OCI-LY7 (cell line): Measurements from ENCODE around the gene ZNF804A. TPM values are rescaled to one million over a fixed set of nuclear protein-coding genes. Genes with fewer than 3 reads are reported as not detected.

ENCODE experiments used
- BruUV-seq: library from RNA; stranded (reverse); fragments of 400-500 nt; replicated peaks from 2 replicates; lab custom pipeline; 2021; lab: Mats Ljungman, UMichigan
- CTCF ChIA-PET: fragments of 300-600 bp; sonication (Branson Sonifier 250); formaldehyde crosslinking; loops from one replicate; lab custom pipeline; 2022; ENCODE audit warnings: antibody characterized with exemption; ENCODE audit not compliant: unreplicated experiment; lab: Charles Lee
- POLR2A ChIA-PET: fragments of 300-600 bp; sonication (Branson Sonifier 250); formaldehyde crosslinking; loops from one replicate; lab custom pipeline; 2022; ENCODE audit warnings: antibody characterized with exemption; lab: Charles Lee
- DNase-seq: peaks from one replicate; pipeline ENCODE4 v3.0.0-alpha.2; 2015; ENCODE audit warnings: low spot score
- H2AFZ ChIP-seq: fragments of 200-600 bp; sonication (generic), shearing (Covaris generic); 2 replicates; pipeline ENCODE4 v1.6.1; 2014; ENCODE audit warnings: mild to moderate bottlenecking, antibody characterized with exemption, low read length, moderate library complexity
- H3K27ac ChIP-seq: fragments of 200-600 bp; sonication (generic); 2 replicates; pipeline ENCODE4 v1.5.1; 2014; ENCODE audit warnings: mixed run types, low read depth, mild to moderate bottlenecking, moderate library complexity, low read length, inconsistent platforms; ENCODE audit not compliant: poor library complexity, severe bottlenecking
- H3K36me3 ChIP-seq: fragments of 200-600 bp; sonication (generic); 2 replicates; pipeline ENCODE4 v1.6.1; 2014; ENCODE audit warnings: mild to moderate bottlenecking, antibody characterized with exemption, low read length, moderate library complexity, mixed read lengths; ENCODE audit not compliant: insufficient read depth
- H3K4me1 ChIP-seq: fragments of 200-600 bp; sonication (generic); 2 replicates; pipeline ENCODE4 v1.5.1; 2014; ENCODE audit warnings: mild to moderate bottlenecking, low read length; ENCODE audit not compliant: insufficient read depth, poor library complexity, severe bottlenecking
- H3K4me2 ChIP-seq: fragments of 200-600 bp; sonication (generic); 2 replicates; pipeline ENCODE4 v1.6.1; 2014; ENCODE audit warnings: mild to moderate bottlenecking, low read length
- H3K4me3 ChIP-seq: fragments of 200-600 bp; sonication (generic); 2 replicates; pipeline ENCODE4 v1.5.1; 2014; ENCODE audit warnings: mild to moderate bottlenecking, low read depth, low read length; ENCODE audit not compliant: poor library complexity, severe bottlenecking
- H3K79me2 ChIP-seq: fragments of 200-600 bp; sonication (generic); 2 replicates; pipeline ENCODE4 v1.6.1; 2016; ENCODE audit warnings: low read depth, mild to moderate bottlenecking, low read length, moderate library complexity, mixed read lengths; ENCODE audit not compliant: insufficient read depth
- H3K9me2 ChIP-seq: fragments of 200-600 bp; sonication (generic); 2 replicates; pipeline ENCODE4 v1.6.1; 2016; ENCODE audit warnings: mild to moderate bottlenecking, low read length, mixed read lengths; ENCODE audit not compliant: insufficient read depth
- H3K9me3 ChIP-seq: fragments of 200-600 bp; sonication (generic); 2 replicates; pipeline ENCODE4 v1.6.1; 2014; ENCODE audit warnings: mild to moderate bottlenecking, mixed run types, low read length, mixed read lengths
- H4K20me1 ChIP-seq: fragments of 200-600 bp; sonication (generic); 2 replicates; pipeline ENCODE4 v1.6.1; 2014; ENCODE audit warnings: mild to moderate bottlenecking, antibody characterized with exemption, low read length, moderate library complexity, mixed read lengths; ENCODE audit not compliant: insufficient read depth
- CTCF ChIP-seq: fragments of 200-600 bp; sonication (generic); conservative IDR thresholded peaks from 2 replicates; pipeline ENCODE4 v1.5.1; 2014; ENCODE audit warnings: mild to moderate bottlenecking, antibody characterized with exemption, low read length, moderate library complexity, mixed read lengths
- EZH2phosphoT487 ChIP-seq: fragments of 200-600 bp; sonication (generic); IDR thresholded peaks from 2 replicates; pipeline ENCODE4 v1.6.1; 2018; ENCODE audit warnings: low read depth, borderline replicate concordance, mild to moderate bottlenecking, mixed run types, antibody characterized with exemption, low read length, moderate library complexity, mixed read lengths
- intact Hi-C: fragments of 100-400 bp; cut with micrococcal nuclease; formaldehyde crosslinking; loops from one replicate; pipeline ENCODE4 v1.10.0; 2022; ENCODE audit not compliant: unreplicated experiment
- total RNA-seq, 2 experiments: library from RNA; depleted of rRNA in 1 of 2; stranded (reverse); fragments of >200 nt in 1 of 2; shearing (Covaris generic) in 1 of 2; gene quantifications; 2 replicates each; pipeline ENCODE4 v1.2.3, GENCODE V29; 2014 to 2022

ZNF804A gene
- total RNA-seq, 2 experiments from 2014 or later = 14.4 to 19.9 TPM

GRCh38 chr2:184620367-184620766, 22.0 kb downstream of the ZNF804A start:
- no peak overlapping the region for H2AFZ ChIP-seq
- DNase-seq = no peak
- no peak overlapping the region for H3K4me3 ChIP-seq
- intact Hi-C loops = no loop called here
- TF ChIP-seq EZH2phosphoT487 = no peak
- H3K36me3 ChIP-seq = peaks cover 36% of the 10 kb centered on the region
- peaks cover 10% of the 10 kb centered on the region; the same call in 1 of the 2 replicates for H4K20me1 ChIP-seq
- H3K9me2 ChIP-seq = no peaks in the 10 kb centered on the region
- H3K79me2 ChIP-seq = peaks cover 100% of the 10 kb centered on the region
- no peaks in the 10 kb centered on the region for H3K4me1 ChIP-seq
- no peak overlapping the region for H3K4me2 ChIP-seq
- ChIA-PET CTCF (no interaction called here), POLR2A (interaction anchor here (1.0 kb wide), 1 partner anchor 13 kb away, joined by 3 read pairs; no protein-coding TSS in a partner anchor)
- no TSS peak for BruUV-seq
- H3K27ac ChIP-seq = no peak overlapping the region
- H3K9me3 ChIP-seq = no peaks in the 10 kb centered on the region

GRCh38 chr2:184624311-184624710, 26.0 kb downstream of the ZNF804A start:
- TF ChIP-seq CTCF = no peak
- TF ChIP-seq EZH2phosphoT487 = no peak
- BruUV-seq = no TSS peak
- Histone ChIP-seq H3K4me3 (no peak overlapping the region), H3K36me3 (peaks cover 45% of the 10 kb centered on the region), H2AFZ (no peak overlapping the region), H3K79me2 (peaks cover 100% of the 10 kb centered on the region), H3K4me2 (no peak overlapping the region), H3K27ac (no peak overlapping the region), H3K4me1 (no peaks in the 10 kb centered on the region), H3K9me2 (no peaks in the 10 kb centered on the region), H4K20me1 (peaks cover 6% of the 10 kb centered on the region; the same call in 1 of the 2 replicates), H3K9me3 (peaks cover 4% of the 10 kb centered on the region; the same call in 1 of the 2 replicates)
- ChIA-PET CTCF (no interaction called here), POLR2A (interaction anchor here (0.6 to 1.4 kb wide), 2 partner anchors 11 to 17 kb away, joined by 3 read pairs; no protein-coding TSS in a partner anchor)
- DNase-seq = no peak
- intact Hi-C loops = no loop called here

GRCh38 chr2:184628051-184628450, 29.7 kb downstream of the ZNF804A start:
- peaks cover 9% of the 10 kb centered on the region; the same call in 1 of the 2 replicates for H4K20me1 ChIP-seq
- ChIA-PET POLR2A (interaction anchor here (0.5 to 1.3 kb wide), 3 partner anchors 8 to 17 kb away, joined by 3 to 4 read pairs (median 3); no protein-coding TSS in a partner anchor), CTCF (no interaction called here)
- no peak overlapping the region for H3K4me3 ChIP-seq
- peaks cover 100% of the 10 kb centered on the region for H3K79me2 ChIP-seq
- TF ChIP-seq EZH2phosphoT487 (no peak), CTCF (no peak)
- H3K27ac ChIP-seq = no peak overlapping the region
- no peak overlapping the region for H3K4me2 ChIP-seq
- no peak for DNase-seq
- intact Hi-C loops = no loop called here
- H3K4me1 ChIP-seq = no peaks in the 10 kb centered on the region
- no TSS peak for BruUV-seq
- no peak overlapping the region for H2AFZ ChIP-seq
- peaks cover 4% of the 10 kb centered on the region; the same call in 1 of the 2 replicates for H3K9me3 ChIP-seq
- H3K9me2 ChIP-seq = no peaks in the 10 kb centered on the region
- H3K36me3 ChIP-seq = peaks cover 43% of the 10 kb centered on the region
